HAP-1 (cell line): ENCODE results near the gene CFAP251.
"Not testable (repeated sequence)": the region's sequence is repeated elsewhere in the genome, so short reads cannot be mapped to it uniquely, and the experiment has no call there.

Experiments used
- DNase-seq, 2 experiments: peaks; one replicate each; pipeline ENCODE4 v3.0.0-alpha.2; 2016 to 2020; ENCODE audit warnings: low spot score in 2 of 2
- H3K27me3 ChIP-seq: fragments of 250-450 bp; sonication (Bioruptor Pico); 2 replicates; pipeline ENCODE4 v1.5.1; 2020; ENCODE audit warnings: low read depth, mild to moderate bottlenecking, moderate library complexity
- H3K36me3 ChIP-seq: fragments of 250-450 bp; sonication (Bioruptor Pico); replicated peaks from 2 replicates; pipeline ENCODE4 v1.5.1; 2020; ENCODE audit warnings: mild to moderate bottlenecking
- H3K4me1 ChIP-seq: fragments of 250-450 bp; sonication (Bioruptor Pico); 2 replicates; pipeline ENCODE4 v1.5.1; 2020; ENCODE audit warnings: mild to moderate bottlenecking
- H3K4me3 ChIP-seq: fragments of 250-450 bp; sonication (Bioruptor Pico); 2 replicates; pipeline ENCODE4 v1.5.1; 2020; ENCODE audit warnings: mild to moderate bottlenecking, moderate library complexity
- H3K9me3 ChIP-seq: fragments of 250-450 bp; sonication (Bioruptor Pico); 2 replicates; pipeline ENCODE4 v1.5.1; 2020; ENCODE audit warnings: mild to moderate bottlenecking, moderate library complexity
- in situ Hi-C: fragments of 300-500 bp; cut with MboI; formaldehyde crosslinking; loops from 3 replicates; pipeline ENCODE4 v1.14.3; 2020; ENCODE audit warnings: low sequenced_read_pairs, inconsistent platforms, mixed read lengths

CFAP251 gene

DNA sequence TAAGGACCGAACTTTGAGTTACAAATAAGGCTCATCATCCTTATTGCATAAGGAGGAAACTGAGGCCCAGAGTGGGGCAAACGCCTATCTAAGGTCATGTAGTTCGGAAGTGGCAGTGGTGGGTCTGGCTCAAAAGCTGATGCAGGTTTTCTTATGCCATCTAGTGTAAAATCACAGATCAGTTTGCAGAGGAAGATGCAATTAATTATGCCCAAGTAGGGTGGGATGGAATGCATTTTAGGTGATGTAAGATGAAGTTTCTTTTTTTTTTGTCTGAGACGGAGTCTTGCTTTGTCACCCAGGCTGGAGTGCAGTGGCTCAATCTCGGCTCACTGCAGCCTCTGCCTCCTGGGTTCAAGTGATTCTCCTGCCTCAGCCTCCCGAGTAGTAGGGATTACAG, 28.7 kb upstream of the CFAP251 start:
- not testable (repeated sequence) for DNase-seq, H3K36me3 ChIP-seq, H3K9me3 ChIP-seq, H3K4me1 ChIP-seq, H3K27me3 ChIP-seq
- in situ Hi-C loops: loop anchor here (5.0 kb wide), 1 partner anchor 92 kb away; no protein-coding TSS in a partner anchor
- H3K4me3 ChIP-seq: peak overlapping the region; percentile 70

DNA sequence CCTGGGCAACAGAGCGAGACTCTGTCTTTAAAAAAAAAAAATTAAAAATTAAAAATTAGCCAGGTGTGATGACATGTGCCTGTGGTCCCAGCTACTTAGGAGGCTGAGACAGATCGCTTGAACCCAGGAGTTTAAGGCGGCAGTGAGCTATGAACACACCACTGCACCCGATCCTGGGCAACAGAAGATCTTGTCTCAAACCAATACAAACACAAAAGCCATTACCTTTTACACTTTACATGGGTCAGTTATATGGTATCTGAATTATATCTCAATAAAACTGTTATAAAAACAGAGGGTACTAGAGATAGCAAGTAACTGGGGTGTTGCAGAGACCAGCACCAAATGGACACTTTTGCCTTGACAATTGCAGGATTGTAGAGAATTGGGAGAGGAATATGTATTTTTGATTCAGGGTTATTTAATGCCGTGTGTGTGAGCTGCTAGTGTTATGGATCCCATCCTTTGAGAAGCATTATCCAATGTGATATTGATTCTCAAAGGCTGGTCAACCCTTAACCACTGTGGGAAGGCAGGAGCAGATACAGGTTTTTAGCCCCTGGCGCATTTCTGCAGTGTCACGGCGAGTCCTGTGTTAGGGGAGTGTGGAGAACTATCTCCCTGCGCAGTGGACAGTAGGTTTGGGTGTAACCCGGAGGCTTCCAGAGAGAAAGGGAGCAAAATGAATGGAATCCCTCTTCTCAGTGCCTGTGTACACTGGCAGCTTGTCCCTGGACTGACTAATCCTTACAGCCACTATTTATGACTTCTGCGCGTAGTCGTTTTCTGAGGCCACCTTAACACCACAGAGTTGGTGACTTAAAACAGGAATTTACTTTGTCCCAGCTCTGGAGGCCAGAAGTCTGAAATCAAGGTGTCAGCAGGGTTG, 25.5 kb upstream of the CFAP251 start:
- Histone ChIP-seq H3K36me3 (peaks cover 28% of the 10 kb centered on the region), H3K4me1 (peaks cover 9% of the 10 kb centered on the region), H3K27me3 (no peaks in the 10 kb centered on the region), H3K4me3 (no peak overlapping the region), H3K9me3 (no peaks in the 10 kb centered on the region)
- in situ Hi-C loops: no loop called here
- no peak for DNase-seq

DNA sequence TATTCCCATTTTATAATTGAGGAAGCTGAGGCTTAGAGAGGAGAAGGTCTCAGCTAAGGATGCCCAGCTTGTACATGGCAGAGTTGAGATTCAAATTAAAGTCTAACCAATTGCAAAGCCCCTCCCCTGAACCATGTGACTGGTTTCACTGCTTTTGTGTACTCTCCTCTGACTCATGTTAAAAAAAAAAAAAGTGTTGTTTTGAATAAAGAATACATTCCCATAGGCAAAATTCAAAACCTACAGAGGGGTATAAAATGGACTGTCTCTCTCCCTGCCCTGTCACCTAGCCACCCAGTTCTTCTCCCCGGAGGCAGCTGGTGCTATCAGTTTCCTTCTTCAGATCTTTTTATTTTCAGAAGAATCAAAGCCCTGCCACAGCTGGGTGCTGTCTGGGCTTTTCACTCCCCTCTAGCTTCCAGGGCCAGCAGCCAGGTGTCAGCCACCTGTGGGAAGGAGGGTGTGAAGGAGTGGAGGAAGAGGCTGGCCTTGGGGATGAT, 24.4 kb upstream of the CFAP251 start:
- DNase-seq: peak in 1 of 2 experiments; percentile 38
- Histone ChIP-seq H3K36me3 (peaks cover 30% of the 10 kb centered on the region), H3K27me3 (no peaks in the 10 kb centered on the region), H3K9me3 (no peaks in the 10 kb centered on the region), H3K4me1 (peaks cover 7% of the 10 kb centered on the region), H3K4me3 (no peak overlapping the region)
- in situ Hi-C loops: no loop called here

DNA sequence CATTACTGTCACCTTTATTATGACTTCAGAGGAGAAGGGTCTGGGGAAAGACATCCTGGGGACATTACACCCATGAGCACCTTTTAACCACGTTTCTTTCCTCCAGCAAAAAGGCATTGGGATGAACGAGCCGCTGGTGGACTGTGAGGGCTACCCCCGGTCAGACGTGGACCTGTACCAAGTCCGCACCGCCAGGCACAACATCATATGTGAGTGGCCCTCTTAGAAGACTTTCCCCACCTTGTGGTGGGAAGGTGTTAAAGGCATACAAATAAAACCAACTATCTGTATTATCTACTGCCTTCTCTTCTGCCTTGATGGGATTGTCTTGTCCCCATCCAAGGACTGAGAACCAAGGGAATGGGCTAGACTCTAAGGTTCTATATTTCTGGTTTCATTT, 23.8 kb upstream of the CFAP251 start:
- H3K4me3 ChIP-seq: no peak overlapping the region
- in situ Hi-C loops: no loop called here
- no peaks in the 10 kb centered on the region for H3K27me3 ChIP-seq
- H3K4me1 ChIP-seq: peaks cover 7% of the 10 kb centered on the region
- no peaks in the 10 kb centered on the region for H3K9me3 ChIP-seq
- peak in 1 of 2 experiments; percentile 41 for DNase-seq
- H3K36me3 ChIP-seq: peaks cover 36% of the 10 kb centered on the region

DNA sequence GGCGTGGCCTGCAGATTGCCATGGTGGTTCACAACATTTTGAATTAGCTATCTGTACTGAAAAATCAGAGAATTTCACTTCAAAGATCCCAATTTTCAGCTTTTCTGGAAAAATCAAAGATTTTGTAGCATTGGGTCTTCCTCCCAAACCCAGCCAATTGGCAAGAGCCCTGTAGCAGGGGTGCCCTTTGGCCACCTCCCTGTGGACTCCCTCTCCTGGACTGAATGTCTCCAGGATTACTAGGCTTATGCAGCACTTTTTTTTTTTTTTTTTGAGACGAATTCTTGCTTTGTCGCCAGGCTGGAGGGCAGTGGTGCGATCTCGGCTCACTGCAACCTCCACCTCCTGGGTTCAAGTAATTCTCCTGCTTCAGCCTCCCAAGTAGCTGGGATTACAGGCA, 20.1 kb upstream of the CFAP251 start:
- peaks cover 7% of the 10 kb centered on the region for H3K4me1 ChIP-seq
- no peak for DNase-seq
- peaks cover 64% of the 10 kb centered on the region for H3K36me3 ChIP-seq
- in situ Hi-C loops: no loop called here
- no peak overlapping the region for H3K4me3 ChIP-seq
- no peaks in the 10 kb centered on the region for H3K27me3 ChIP-seq
- no peaks in the 10 kb centered on the region for H3K9me3 ChIP-seq

DNA sequence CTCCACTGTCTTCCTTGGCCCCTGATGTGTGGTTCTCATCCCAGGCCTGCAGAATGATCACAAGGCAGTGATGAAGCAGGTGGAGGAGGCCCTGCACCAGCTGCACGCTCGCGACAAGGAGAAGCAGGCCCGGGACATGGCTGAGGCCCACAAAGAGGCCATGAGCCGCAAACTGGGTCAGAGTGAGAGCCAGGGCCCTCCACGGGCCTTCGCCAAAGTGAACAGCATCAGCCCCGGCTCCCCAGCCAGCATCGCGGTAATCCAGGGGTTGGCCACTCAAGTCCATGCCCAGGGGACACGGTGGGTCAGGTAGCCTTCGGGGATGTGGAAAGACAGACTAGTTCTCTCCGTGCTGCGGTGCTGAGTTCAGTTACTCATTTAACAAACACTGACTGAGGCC, 18.8 kb upstream of the CFAP251 start:
- no peaks in the 10 kb centered on the region for H3K4me1 ChIP-seq
- H3K27me3 ChIP-seq: no peaks in the 10 kb centered on the region
- peaks cover 68% of the 10 kb centered on the region for H3K36me3 ChIP-seq
- no peak for DNase-seq
- in situ Hi-C loops: no loop called here
- no peak overlapping the region for H3K4me3 ChIP-seq
- no peaks in the 10 kb centered on the region for H3K9me3 ChIP-seq

DNA sequence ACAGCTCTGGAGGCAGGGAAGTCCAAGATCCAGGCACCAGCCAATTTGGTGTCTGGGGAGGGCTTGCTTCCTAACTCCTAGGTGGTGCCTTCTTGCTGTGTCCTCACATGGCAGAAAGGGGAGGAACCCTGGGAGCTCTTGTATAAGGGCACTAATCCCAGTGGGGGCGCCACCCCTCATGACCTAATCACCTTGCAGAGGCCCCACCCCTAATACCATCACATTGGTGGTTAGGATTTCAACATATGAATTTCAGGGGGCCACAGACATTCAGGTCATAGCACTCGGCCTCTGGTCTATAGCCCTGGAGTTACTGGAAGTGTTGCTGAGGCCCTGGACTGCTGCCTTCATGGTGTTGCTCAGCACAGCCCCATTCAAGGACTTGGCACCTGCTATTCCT, 15.2 kb upstream of the CFAP251 start:
- in situ Hi-C loops: no loop called here
- no peaks in the 10 kb centered on the region for H3K27me3 ChIP-seq
- no peak overlapping the region for H3K4me3 ChIP-seq
- H3K9me3 ChIP-seq: no peaks in the 10 kb centered on the region
- DNase-seq: no peak
- peaks cover 3% of the 10 kb centered on the region for H3K4me1 ChIP-seq
- peaks cover 61% of the 10 kb centered on the region for H3K36me3 ChIP-seq

DNA sequence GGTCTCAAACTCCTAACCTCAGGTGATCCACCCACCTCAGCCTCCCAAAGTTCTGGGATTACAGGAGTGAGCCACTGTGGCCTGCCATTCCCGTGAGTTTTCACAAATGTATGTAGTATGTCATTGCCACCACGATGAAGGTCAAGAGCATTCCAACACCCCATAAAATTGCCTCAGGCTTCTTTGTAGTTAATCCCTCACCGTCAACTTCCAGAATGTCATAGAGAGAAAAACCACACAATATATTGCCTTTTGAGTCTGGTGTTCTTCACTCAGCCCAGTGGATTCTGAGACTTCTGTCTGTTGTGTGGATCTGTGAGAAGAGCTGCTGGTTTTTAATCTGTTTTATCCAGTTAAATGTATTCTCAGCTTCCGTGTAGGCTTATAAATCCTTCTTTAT, 12.6 kb upstream of the CFAP251 start:
- H3K4me3 ChIP-seq: no peak overlapping the region
- H3K4me1 ChIP-seq: peaks cover 3% of the 10 kb centered on the region
- H3K27me3 ChIP-seq: no peaks in the 10 kb centered on the region
- H3K36me3 ChIP-seq: peaks cover 61% of the 10 kb centered on the region
- H3K9me3 ChIP-seq: no peaks in the 10 kb centered on the region
- DNase-seq: peak; percentile 56 to 83
- in situ Hi-C loops: no loop called here

DNA sequence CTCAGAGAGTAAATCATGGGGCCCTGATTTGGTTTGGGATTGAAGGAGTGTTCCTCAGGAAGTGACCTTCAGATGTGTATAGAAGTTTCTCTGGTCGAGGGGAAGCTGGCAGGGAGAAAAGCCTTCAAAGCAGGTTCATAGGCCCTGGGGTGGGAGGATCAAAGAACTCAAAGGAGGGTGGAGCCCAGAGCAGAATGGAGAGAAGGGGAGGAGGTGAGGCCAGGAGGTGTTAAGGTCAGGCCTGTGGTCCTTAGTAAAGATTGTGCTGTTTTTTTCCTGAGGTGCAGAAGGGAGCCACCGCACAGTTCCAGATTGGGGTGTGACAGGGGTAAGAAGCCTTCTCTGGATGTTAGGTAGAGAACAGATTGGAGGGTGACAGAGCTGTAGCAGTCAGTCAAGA, 9.7 kb upstream of the CFAP251 start:
- H3K4me3 ChIP-seq: no peak overlapping the region
- no peaks in the 10 kb centered on the region for H3K9me3 ChIP-seq
- DNase-seq: no peak
- in situ Hi-C loops: no loop called here
- H3K4me1 ChIP-seq: peaks cover 3% of the 10 kb centered on the region
- H3K27me3 ChIP-seq: no peaks in the 10 kb centered on the region
- peaks cover 48% of the 10 kb centered on the region for H3K36me3 ChIP-seq

DNA sequence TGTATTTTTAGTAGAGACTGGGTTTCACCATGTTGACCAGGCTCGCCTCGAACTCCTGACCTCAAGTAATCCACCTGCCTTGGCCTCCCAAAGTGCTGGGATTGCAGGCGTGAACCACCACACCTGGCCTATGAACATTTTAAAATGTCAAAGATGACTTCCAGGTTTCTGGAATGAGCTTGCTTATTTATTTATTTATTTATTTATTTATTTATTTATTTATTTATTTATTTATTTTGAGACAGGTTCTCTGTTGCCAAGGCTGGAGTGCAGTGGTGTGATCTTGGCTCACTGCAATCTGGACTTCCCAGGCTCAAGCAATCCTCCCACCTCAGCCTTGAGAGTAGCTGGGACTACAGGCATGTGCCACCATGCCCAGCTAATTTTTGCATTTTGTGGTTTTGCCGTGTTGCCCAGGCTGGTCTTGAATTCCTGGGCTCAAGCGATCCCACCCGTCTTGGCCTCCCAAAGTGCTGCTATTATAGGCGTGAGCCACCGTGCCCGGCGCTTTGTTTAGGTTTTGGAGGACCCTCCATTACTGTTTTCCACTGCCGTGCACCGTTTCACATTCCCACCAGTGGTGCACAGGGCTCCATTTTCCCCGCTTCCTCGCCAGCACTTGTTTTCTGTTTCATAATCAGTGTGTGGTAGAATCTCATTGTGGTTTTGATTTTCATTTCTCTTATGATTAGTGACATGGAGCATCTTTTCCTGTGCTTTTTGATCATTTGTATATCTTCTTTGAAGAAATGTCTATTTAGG, 6.4 kb upstream of the CFAP251 start:
- Histone ChIP-seq H3K4me1 (no peaks in the 10 kb centered on the region), H3K36me3 (peaks cover 53% of the 10 kb centered on the region), H3K9me3 (no peaks in the 10 kb centered on the region), H3K4me3 (no peak overlapping the region), H3K27me3 (no peaks in the 10 kb centered on the region)
- DNase-seq: no peak
- in situ Hi-C loops: loop anchor here (10.0 kb wide), 1 partner anchor 213 kb away; no protein-coding TSS in a partner anchor

DNA sequence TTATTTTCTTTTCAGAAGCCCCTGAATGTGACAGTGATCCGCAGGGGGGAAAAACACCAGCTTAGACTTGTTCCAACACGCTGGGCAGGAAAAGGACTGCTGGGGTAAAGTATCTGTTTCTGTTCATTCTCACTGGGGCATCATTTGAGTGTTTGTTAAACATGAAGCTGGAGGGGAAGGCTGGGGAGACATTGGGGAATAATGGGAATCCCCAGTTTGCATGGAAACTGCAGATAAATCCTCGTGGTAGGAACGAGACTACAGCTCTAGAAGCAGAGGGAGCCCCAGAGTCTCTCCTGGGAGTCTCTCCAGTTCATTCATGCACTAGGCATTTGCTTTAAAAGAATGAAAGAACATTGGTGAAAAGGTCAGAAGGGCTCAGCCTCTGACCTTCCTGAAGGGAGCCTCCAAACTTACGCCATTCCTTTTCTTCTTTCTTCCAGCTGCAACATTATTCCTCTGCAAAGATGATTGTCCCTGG, 2.5 kb upstream of the CFAP251 start:
- in situ Hi-C loops: loop anchor here (10.0 kb wide), 1 partner anchor 209 kb away; no protein-coding TSS in a partner anchor
- Histone ChIP-seq H3K27me3 (no peaks in the 10 kb centered on the region), H3K36me3 (peaks cover 43% of the 10 kb centered on the region), H3K4me1 (no peaks in the 10 kb centered on the region), H3K9me3 (no peaks in the 10 kb centered on the region), H3K4me3 (no peak overlapping the region)
- no peak for DNase-seq

DNA sequence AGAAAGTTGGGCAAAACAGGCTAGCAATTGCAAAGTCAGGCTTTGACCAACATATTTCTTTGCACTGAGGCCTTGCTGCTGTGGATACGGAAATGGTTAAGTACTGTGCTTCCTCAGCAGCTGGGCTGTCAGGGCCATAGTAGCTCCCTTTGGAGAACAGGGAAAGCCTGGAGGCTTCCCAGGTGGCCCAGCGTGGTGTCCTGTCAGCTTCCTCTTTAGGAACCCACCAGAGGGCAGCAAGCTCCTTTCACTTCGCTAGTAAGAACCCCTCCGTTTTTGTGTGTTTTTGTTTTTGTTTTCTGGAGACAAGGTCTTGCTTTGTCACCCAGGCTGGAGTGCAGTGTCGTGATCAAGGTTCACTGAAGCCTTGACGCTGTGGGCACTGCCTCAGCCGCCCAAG, 1.7 kb upstream of the CFAP251 start:
- no peak overlapping the region for H3K4me3 ChIP-seq
- peaks cover 38% of the 10 kb centered on the region for H3K36me3 ChIP-seq
- in situ Hi-C loops: loop anchor here (10.0 kb wide), 1 partner anchor 208 kb away; no protein-coding TSS in a partner anchor
- DNase-seq: peak in 1 of 2 experiments; percentile 37
- no peaks in the 10 kb centered on the region for H3K27me3 ChIP-seq
- H3K4me1 ChIP-seq: no peaks in the 10 kb centered on the region
- H3K9me3 ChIP-seq: no peaks in the 10 kb centered on the region

DNA sequence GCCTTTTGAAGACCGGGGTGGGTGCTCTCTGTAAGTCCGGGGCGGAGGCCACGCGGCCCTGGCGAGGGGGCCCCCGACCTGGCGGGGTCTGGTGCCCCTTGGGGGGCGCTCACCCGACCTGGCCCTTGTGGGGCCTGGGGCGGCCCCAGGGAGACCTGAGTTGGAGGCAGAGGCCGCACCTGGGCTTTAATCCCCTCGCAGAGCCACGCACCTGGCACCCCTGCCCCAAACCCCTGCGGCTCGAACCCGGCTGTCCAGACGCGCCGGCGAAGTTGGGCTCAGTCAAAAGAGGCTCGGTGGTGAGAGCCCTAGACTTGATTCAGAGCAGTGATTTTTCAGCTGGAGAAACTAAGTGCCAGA, 267 bp downstream of the CFAP251 start:
- H3K9me3 ChIP-seq: no peaks in the 10 kb centered on the region
- H3K4me1 ChIP-seq: no peaks in the 10 kb centered on the region
- H3K36me3 ChIP-seq: peaks cover 35% of the 10 kb centered on the region
- in situ Hi-C loops: loop anchor here (10.0 kb wide), 1 partner anchor 206 kb away; no protein-coding TSS in a partner anchor
- DNase-seq: no peak
- H3K27me3 ChIP-seq: no peaks in the 10 kb centered on the region
- no peak overlapping the region for H3K4me3 ChIP-seq

DNA sequence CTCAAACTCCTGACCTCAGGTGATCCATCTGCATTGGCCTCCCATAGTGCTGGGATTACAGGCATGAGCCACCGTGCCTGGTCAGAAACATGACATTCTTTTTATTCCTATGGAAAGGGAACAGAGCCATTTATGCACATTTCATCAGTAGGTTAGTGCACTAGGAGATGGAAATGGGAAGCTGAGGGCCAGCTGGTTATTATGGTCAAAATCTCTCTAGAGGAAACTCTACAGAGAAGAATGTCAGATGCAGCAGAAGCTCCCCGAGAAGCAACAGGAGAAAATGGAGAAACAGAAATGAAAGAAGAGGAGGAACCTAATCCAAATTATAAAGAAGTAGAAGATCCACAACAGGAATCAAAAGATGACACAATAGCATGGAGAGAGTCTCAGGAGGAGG, 2.7 kb downstream of the CFAP251 start:
- Histone ChIP-seq H3K4me1 (no peaks in the 10 kb centered on the region; the same call in 1 of the 2 replicates), H3K4me3 (no peak overlapping the region), H3K36me3 (peaks cover 23% of the 10 kb centered on the region), H3K27me3 (no peaks in the 10 kb centered on the region), H3K9me3 (no peaks in the 10 kb centered on the region)
- DNase-seq: no peak
- in situ Hi-C loops: no loop called here
